Measurements from ENCODE around the gene NFATC2.
"Not testable (repeated sequence)": the region's sequence is repeated elsewhere in the genome, so short reads cannot be mapped to it uniquely, and the experiment has no call there.

NFATC2 gene

DNA sequence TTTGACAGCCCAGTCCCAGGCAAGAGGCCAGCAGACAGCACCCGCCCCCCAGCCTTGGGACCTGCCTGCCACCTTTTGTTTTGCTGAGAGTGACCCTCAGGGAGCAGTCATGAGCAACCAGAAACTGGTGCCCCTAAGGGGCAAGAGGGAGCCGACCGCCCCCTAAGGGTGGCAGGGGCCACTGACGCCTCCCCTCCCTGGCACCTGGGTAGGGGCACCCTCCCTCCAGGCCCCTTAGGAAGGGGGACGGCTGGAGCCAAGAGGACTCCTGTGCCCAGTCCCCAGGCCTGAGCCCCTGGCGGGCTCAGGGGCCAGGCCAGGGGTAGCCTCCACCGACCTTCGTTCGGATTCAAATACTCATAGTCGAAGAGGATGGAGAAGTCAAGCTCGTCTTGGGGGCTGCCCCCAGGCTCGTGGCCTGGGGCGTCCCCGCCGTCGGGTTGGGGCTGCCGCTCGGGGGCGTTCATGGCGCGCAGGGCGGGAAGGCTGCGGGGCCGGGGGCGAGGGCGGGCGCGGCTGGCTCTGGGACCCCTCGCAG lies 417 bp downstream of the NFATC2 start:
- TF ChIP-seq CTCF (IDR thresholded peaks at IDR 0.05): peak in 1 of 2 experiments; percentile 6
- Histone ChIP-seq H3K27ac (peak overlapping the region; percentile 25 to 69), H3K27me3 (peaks cover 0 to 19% of the 10 kb centered on the region in 2 donors), H3K4me3 (peak overlapping the region; percentile 38 to 50), H3K9me3 (peaks cover 0 to 9% (median 3%) of the 10 kb centered on the region in 3 donors), H3K4me1 (peaks cover 0 to 29% (median 21%) of the 10 kb centered on the region in 4 donors), H3K36me3 (peaks cover 0 to 6% (median 0%) of the 10 kb centered on the region in 3 donors)
- intact Hi-C loops (cut with DNase I; ENCODE audit: low total_unique reads): no loop called here
- no peak for DNase-seq

DNA sequence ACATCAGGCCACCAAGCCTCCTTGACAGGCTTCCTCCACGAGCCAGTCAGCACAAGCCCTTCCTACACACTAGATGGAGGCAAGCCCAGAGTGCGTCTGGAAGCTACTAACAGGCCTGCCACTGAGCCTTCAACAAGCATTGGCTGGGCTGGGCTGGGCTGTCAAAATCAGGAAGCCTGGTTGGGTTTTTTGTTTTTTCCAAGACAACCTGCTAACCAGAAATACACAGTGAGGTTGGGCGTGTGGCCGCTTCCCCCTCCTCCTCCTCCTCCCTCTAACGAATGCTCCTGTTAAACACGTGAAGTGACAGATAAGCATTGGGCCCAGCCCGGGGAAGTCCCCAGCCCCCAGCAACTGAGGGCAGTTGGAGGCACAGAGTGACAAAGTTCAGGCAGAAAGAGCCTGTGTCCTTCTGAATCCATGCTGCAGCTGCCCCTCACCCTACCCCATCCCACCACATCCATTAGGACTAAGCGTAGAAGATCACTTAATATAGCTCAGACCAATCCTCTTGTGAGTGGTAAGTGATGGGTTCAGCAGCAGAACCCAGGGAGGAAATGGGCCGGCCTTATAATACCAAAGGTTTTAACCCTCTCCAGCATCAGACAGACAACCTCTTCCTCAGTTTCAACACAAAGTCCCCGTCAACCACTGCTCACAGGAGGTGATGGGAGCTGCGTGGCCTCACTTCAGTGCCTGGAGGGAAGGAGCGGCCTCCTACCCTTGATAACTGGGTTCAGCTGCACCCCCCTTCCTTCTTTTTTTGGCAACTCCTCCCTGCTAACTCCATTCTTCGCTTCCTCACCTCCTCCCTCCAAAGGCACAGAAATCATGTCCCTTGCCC lies 1.1 kb downstream of the NFATC2 start:
- H3K27me3 ChIP-seq: peaks cover 0 to 19% of the 10 kb centered on the region in 2 donors
- H3K36me3 ChIP-seq: peaks cover 0 to 6% (median 0%) of the 10 kb centered on the region in 3 donors
- no peak for TF ChIP-seq CTCF (IDR thresholded peaks at IDR 0.05)
- peak overlapping the region; percentile 25 to 69 for H3K27ac ChIP-seq
- peak; percentile 92 for DNase-seq
- H3K9me3 ChIP-seq: peaks cover 0 to 9% (median 3%) of the 10 kb centered on the region in 3 donors
- peak overlapping the region; percentile 38 to 50 for H3K4me3 ChIP-seq
- intact Hi-C loops (cut with DNase I; ENCODE audit: low total_unique reads): no loop called here
- peaks cover 0 to 29% (median 21%) of the 10 kb centered on the region in 4 donors for H3K4me1 ChIP-seq

DNA sequence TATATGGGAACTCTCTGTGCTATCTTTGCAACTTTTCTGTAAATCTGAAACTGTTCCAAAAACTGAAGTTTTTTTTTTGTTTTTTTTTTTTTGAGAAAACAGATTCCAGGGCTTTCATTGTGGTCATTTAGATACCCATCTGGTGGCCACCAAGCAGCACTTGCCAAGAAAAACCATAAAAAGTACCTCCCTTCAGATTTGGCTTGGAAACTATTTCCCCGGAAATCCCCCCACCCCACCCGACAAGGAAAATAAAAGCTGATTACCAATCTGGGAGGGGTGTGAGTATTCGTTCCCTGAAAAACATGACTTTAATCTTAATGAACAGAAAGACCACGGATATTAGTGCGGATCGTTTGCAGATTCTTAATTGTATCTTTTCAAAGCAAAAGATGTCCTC lies 1.9 kb downstream of the NFATC2 start:
- intact Hi-C loops (cut with DNase I; ENCODE audit: low total_unique reads): no loop called here
- TF ChIP-seq CTCF (IDR thresholded peaks at IDR 0.05): no peak
- Histone ChIP-seq H3K27me3 (peaks cover 0 to 19% of the 10 kb centered on the region in 2 donors), H3K36me3 (peaks cover 0 to 6% (median 0%) of the 10 kb centered on the region in 3 donors), H3K9me3 (peaks cover 0 to 9% (median 3%) of the 10 kb centered on the region in 3 donors), H3K4me3 (no peak overlapping the region), H3K27ac (peak overlapping the region; percentile 25 to 69), H3K4me1 (peaks cover 0 to 29% (median 21%) of the 10 kb centered on the region in 4 donors)
- no peak for DNase-seq

- intact Hi-C loops (cut with DNase I; ENCODE audit: low total_unique reads); H3K4me3 ChIP-seq; H3K36me3 ChIP-seq; DNase-seq; H3K9me3 ChIP-seq; H3K27ac ChIP-seq: not testable (repeated sequence)
- peaks cover 0 to 16% of the 10 kb centered on the region in 2 donors for H3K27me3 ChIP-seq
- H3K4me1 ChIP-seq: peaks cover 0 to 29% (median 21%) of the 10 kb centered on the region in 4 donors
Observed at GRCh38 chr20:51540074-51540473, 2.4 kb downstream of the NFATC2 start.

GRCh38 chr20:51536116-51537069 lies 6.1 kb downstream of the NFATC2 start:
- no peaks in the 10 kb centered on the region for H3K27me3 ChIP-seq
- intact Hi-C loops (cut with DNase I; ENCODE audit: low total_unique reads): no loop called here
- H3K27ac ChIP-seq: no peak overlapping the region
- H3K9me3 ChIP-seq: peaks cover 0 to 9% (median 3%) of the 10 kb centered on the region in 3 donors
- H3K4me3 ChIP-seq: no peak overlapping the region
- peaks cover 0 to 6% (median 0%) of the 10 kb centered on the region in 3 donors for H3K36me3 ChIP-seq
- peak in 1 of 2 donors; percentile 42 for DNase-seq
- TF ChIP-seq CTCF (IDR thresholded peaks at IDR 0.05): no peak
- peaks cover 0 to 24% (median 20%) of the 10 kb centered on the region in 4 donors for H3K4me1 ChIP-seq
